Epithelial cell of proximal tubule (primary cell): ENCODE data around the gene LACRT. TPM values are rescaled to one million over a fixed set of nuclear protein-coding genes. Genes with fewer than 3 reads are reported as not detected.

Experiments
- DNase-seq: peaks from one replicate; pipeline ENCODE4 v3.0.0-alpha.2; 2011; ENCODE audit warnings: low read depth
- H3K4me3 ChIP-seq: 2 replicates; pipeline ENCODE4 v1.5.1; 2011; ENCODE audit warnings: low read depth, mild to moderate bottlenecking, low read length
- CTCF ChIP-seq: conservative IDR thresholded peaks from 2 replicates; pipeline ENCODE4 v1.5.1; 2012; ENCODE audit warnings: low read depth, mild to moderate bottlenecking, low read length
- total RNA-seq: library from RNA; depleted of rRNA; stranded (reverse); fragments of >200 nt; gene quantifications from 2 replicates; pipeline ENCODE4 v1.2.3, GENCODE V29; 2015

LACRT gene
- total RNA-seq, 1 donor from 2014 or later = not detected

GRCh38 chr12:54608769-54609168, 25.9 kb downstream of the LACRT start:
- H3K4me3 ChIP-seq = no peak overlapping the region
- TF ChIP-seq CTCF = no peak
- DNase-seq = no peak

- no peak overlapping the region for H3K4me3 ChIP-seq
- no peak for TF ChIP-seq CTCF
- no peak for DNase-seq
These were observed 26.5 kb downstream of the LACRT start for GRCh38 chr12:54608156-54608555.

GRCh38 chr12:54606556-54606955, 28.1 kb downstream of the LACRT start:
- H3K4me3 ChIP-seq = no peak overlapping the region
- no peak for TF ChIP-seq CTCF
- DNase-seq = no peak

GRCh38 chr12:54605138-54605970, 29.3 kb downstream of the LACRT start:
- no peak for TF ChIP-seq CTCF
- no peak overlapping the region for H3K4me3 ChIP-seq
- DNase-seq = no peak

GRCh38 chr12:54604436-54604835, 30.3 kb downstream of the LACRT start:
- TF ChIP-seq CTCF = no peak
- DNase-seq = no peak
- no peak overlapping the region for H3K4me3 ChIP-seq

GRCh38 chr12:54603872-54604271, 30.8 kb downstream of the LACRT start:
- no peak for DNase-seq
- TF ChIP-seq CTCF = no peak

GRCh38 chr12:54603173-54603814, 31.4 kb downstream of the LACRT start:
- TF ChIP-seq CTCF = peak; percentile 89

More at GRCh38 chr12:54603872-54604271, 30.8 kb downstream of the LACRT start:
- H3K4me3 ChIP-seq = no peak overlapping the region

More at GRCh38 chr12:54603173-54603814, 31.4 kb downstream of the LACRT start:
- no peak for DNase-seq
- no peak overlapping the region for H3K4me3 ChIP-seq
